ENCODE results near the gene NLRC3.

Gene NLRC3

GRCh38 chr16:3591436-3591803, 14.2 kb upstream of the NLRC3 start:
- TF ChIP-seq CEBPB (IDR thresholded peaks at IDR 0.05) (no peak), NFIC (IDR thresholded peaks at IDR 0.05) (no peak), RAD21 (IDR thresholded peaks at IDR 0.05; ENCODE audit: low read depth) (no peak)
- TF ChIP-seq, protein P1, sequence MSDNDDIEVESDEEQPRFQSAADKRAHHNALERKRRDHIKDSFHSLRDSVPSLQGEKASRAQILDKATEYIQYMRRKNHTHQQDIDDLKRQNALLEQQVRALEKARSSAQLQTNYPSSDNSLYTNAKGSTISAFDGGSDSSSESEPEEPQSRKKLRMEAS (IDR thresholded peaks at IDR 0.05), result no peak

- TF ChIP-seq EGR1 (IDR thresholded peaks at IDR 0.05) (no peak), TEAD4 (IDR thresholded peaks at IDR 0.05) (no peak), REST (IDR thresholded peaks at IDR 0.05; ENCODE audit: low read depth) (no peak), TCF12 (IDR thresholded peaks at IDR 0.05; ENCODE audit: low read depth) (no peak), CEBPB (IDR thresholded peaks at IDR 0.05) (no peak), EP300 (IDR thresholded peaks at IDR 0.05; ENCODE audit: borderline replicate concordance) (no peak), YY1 (IDR thresholded peaks at IDR 0.05; ENCODE audit: low read depth) (no peak), ZBTB7A (IDR thresholded peaks at IDR 0.05; ENCODE audit: low read depth) (no peak), FOXM1 (IDR thresholded peaks at IDR 0.05; ENCODE audit: borderline replicate concordance, low read depth) (no peak), USF1 (IDR thresholded peaks at IDR 0.05) (no peak), RAD21 (IDR thresholded peaks at IDR 0.05; ENCODE audit: low read depth) (no peak), NFIC (IDR thresholded peaks at IDR 0.05) (no peak), TAF1 (IDR thresholded peaks at IDR 0.05; ENCODE audit: low read depth) (no peak), CREB1 (IDR thresholded peaks at IDR 0.05; ENCODE audit: low read depth) (no peak)
- TF ChIP-seq, protein P1 (IDR thresholded peaks at IDR 0.05), result no peak
Measured at GRCh38 chr16:3590736-3591435, 13.7 kb upstream of the NLRC3 start.

DNA sequence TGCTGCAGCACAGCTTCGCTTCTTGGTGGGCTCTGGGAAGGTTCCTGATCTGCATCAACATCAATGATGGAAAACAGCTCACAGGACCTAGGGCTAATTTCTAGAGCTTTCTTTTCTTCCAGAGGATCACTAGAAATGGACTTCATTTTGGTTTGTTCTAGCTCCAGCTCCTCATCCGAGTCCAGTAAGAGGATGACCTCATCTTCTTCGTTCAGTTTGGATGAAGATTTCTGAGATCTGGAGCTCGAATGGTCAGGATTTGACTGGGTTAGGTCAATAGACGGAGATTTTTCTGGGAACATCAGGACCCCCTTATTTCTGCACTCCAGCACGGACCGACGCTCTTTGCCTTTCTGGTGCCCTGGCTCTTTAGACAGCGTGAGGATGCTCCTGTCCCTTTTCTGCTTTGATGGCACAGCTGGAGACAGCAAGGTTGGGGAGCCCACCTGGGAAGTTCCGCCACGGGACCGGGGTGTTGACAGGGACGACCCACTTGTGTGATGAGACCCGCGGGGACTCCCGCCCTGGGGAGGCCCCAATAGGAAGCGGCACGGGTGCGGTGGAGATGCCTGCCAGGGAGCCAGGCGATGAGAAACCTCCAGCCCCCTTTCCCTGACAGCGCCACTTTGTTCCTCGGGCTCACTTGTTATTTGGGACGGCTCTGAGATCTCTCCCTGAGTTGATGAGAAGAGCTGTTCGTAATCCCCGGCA, 12.9 kb upstream of the NLRC3 start:
- TF ChIP-seq REST (IDR thresholded peaks at IDR 0.05; ENCODE audit: low read depth) (no peak), TCF12 (IDR thresholded peaks at IDR 0.05; ENCODE audit: low read depth) (no peak), ZBTB7A (IDR thresholded peaks at IDR 0.05; ENCODE audit: low read depth) (no peak), FOXM1 (IDR thresholded peaks at IDR 0.05; ENCODE audit: borderline replicate concordance, low read depth) (no peak), CEBPB (IDR thresholded peaks at IDR 0.05) (no peak), RAD21 (IDR thresholded peaks at IDR 0.05; ENCODE audit: low read depth) (no peak), USF1 (IDR thresholded peaks at IDR 0.05) (no peak), TAF1 (IDR thresholded peaks at IDR 0.05; ENCODE audit: low read depth) (no peak), EGR1 (IDR thresholded peaks at IDR 0.05) (no peak), TEAD4 (IDR thresholded peaks at IDR 0.05) (no peak), EP300 (IDR thresholded peaks at IDR 0.05; ENCODE audit: borderline replicate concordance) (no peak)
- TF ChIP-seq, protein P1 (IDR thresholded peaks at IDR 0.05), result no peak

DNA sequence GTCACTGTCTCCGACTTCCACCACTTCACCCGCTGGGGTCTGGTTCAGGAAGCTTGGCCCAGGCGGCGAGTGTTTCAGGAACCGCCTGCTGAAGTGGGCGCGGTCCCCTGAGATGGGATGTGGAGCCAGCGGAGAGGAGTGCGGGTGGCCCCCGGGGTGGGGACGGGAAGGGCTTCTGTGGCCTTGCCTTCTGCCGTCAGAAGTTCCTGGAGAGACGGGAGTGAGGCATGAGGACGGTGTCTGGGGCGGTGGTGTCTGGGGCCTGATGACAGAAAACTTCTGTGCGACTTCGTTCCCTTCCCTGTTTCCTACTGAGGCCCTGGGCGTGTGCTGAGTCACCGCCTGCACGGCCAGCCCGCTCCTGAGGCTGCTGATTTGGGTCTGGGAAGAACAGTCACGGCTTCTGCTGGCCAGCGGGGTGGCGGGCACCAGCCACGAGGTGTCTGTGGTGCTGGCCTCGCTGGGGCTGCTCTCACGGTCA, 12.3 kb upstream of the NLRC3 start:
- TF ChIP-seq CEBPB (IDR thresholded peaks at IDR 0.05), result no peak

DNA sequence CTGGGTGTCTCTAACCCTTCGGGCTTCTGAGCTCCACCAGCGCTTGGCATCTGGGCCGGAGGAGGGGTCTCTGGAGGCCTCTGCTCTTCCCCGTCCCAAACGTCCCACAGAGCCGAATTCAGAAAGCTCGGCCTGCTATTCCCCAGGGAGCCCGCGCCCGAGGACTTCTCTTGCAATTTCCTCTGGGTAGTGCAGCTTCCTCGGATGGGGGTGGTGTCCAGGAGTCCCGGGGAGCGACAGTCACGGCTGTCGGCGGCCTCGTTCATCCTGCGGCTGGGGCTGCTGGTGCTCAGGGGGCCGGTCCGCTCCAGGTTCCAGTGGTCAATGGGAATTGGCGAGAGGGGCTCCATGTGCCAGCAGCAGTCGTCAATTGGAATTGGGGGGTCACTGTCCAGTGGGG, 11.8 kb upstream of the NLRC3 start:
- TF ChIP-seq TCF12 (IDR thresholded peaks at IDR 0.05; ENCODE audit: low read depth), result no peak
- TF ChIP-seq YY1 (IDR thresholded peaks at IDR 0.05; ENCODE audit: low read depth), result no peak
- no peak for TF ChIP-seq ZBTB7A (IDR thresholded peaks at IDR 0.05; ENCODE audit: low read depth)
- no peak for TF ChIP-seq CREB1 (IDR thresholded peaks at IDR 0.05; ENCODE audit: low read depth)
- no peak for TF ChIP-seq TEAD4 (IDR thresholded peaks at IDR 0.05)
- TF ChIP-seq NFIC (IDR thresholded peaks at IDR 0.05), result no peak
- TF ChIP-seq RAD21 (IDR thresholded peaks at IDR 0.05; ENCODE audit: low read depth), result no peak
- no peak for TF ChIP-seq FOXM1 (IDR thresholded peaks at IDR 0.05; ENCODE audit: borderline replicate concordance, low read depth)
- no peak for TF ChIP-seq TAF1 (IDR thresholded peaks at IDR 0.05; ENCODE audit: low read depth)
- TF ChIP-seq CEBPB (IDR thresholded peaks at IDR 0.05), result no peak
- TF ChIP-seq EP300 (IDR thresholded peaks at IDR 0.05; ENCODE audit: borderline replicate concordance), result no peak
- no peak for TF ChIP-seq EGR1 (IDR thresholded peaks at IDR 0.05)
